OCI-LY7 (cell line): ENCODE measurements around the gene ARIH1. TPM values are rescaled to one million over a fixed set of nuclear protein-coding genes. Genes with fewer than 3 reads are reported as not detected.

Experiments
- BruUV-seq: library from RNA; stranded (reverse); fragments of 400-500 nt; replicated peaks from 2 replicates; lab custom pipeline; 2021; lab: Mats Ljungman, UMichigan
- CTCF ChIA-PET: fragments of 300-600 bp; sonication (Branson Sonifier 250); formaldehyde crosslinking; loops from one replicate; lab custom pipeline; 2022; ENCODE audit warnings: antibody characterized with exemption; ENCODE audit not compliant: unreplicated experiment; lab: Charles Lee
- POLR2A ChIA-PET: fragments of 300-600 bp; sonication (Branson Sonifier 250); formaldehyde crosslinking; loops from one replicate; lab custom pipeline; 2022; ENCODE audit warnings: antibody characterized with exemption; lab: Charles Lee
- DNase-seq: peaks from one replicate; pipeline ENCODE4 v3.0.0-alpha.2; 2015; ENCODE audit warnings: low spot score
- H2AFZ ChIP-seq: fragments of 200-600 bp; sonication (generic), shearing (Covaris generic); 2 replicates; pipeline ENCODE4 v1.6.1; 2014; ENCODE audit warnings: mild to moderate bottlenecking, antibody characterized with exemption, low read length, moderate library complexity
- H3K27ac ChIP-seq: fragments of 200-600 bp; sonication (generic); 2 replicates; pipeline ENCODE4 v1.5.1; 2014; ENCODE audit warnings: mixed run types, low read depth, mild to moderate bottlenecking, moderate library complexity, low read length, inconsistent platforms; ENCODE audit not compliant: poor library complexity, severe bottlenecking
- H3K36me3 ChIP-seq: fragments of 200-600 bp; sonication (generic); 2 replicates; pipeline ENCODE4 v1.6.1; 2014; ENCODE audit warnings: mild to moderate bottlenecking, antibody characterized with exemption, low read length, moderate library complexity, mixed read lengths; ENCODE audit not compliant: insufficient read depth
- H3K4me1 ChIP-seq: fragments of 200-600 bp; sonication (generic); 2 replicates; pipeline ENCODE4 v1.5.1; 2014; ENCODE audit warnings: mild to moderate bottlenecking, low read length; ENCODE audit not compliant: insufficient read depth, poor library complexity, severe bottlenecking
- H3K4me2 ChIP-seq: fragments of 200-600 bp; sonication (generic); 2 replicates; pipeline ENCODE4 v1.6.1; 2014; ENCODE audit warnings: mild to moderate bottlenecking, low read length
- H3K4me3 ChIP-seq: fragments of 200-600 bp; sonication (generic); 2 replicates; pipeline ENCODE4 v1.5.1; 2014; ENCODE audit warnings: mild to moderate bottlenecking, low read depth, low read length; ENCODE audit not compliant: poor library complexity, severe bottlenecking
- H3K79me2 ChIP-seq: fragments of 200-600 bp; sonication (generic); 2 replicates; pipeline ENCODE4 v1.6.1; 2016; ENCODE audit warnings: low read depth, mild to moderate bottlenecking, low read length, moderate library complexity, mixed read lengths; ENCODE audit not compliant: insufficient read depth
- H3K9me2 ChIP-seq: fragments of 200-600 bp; sonication (generic); 2 replicates; pipeline ENCODE4 v1.6.1; 2016; ENCODE audit warnings: mild to moderate bottlenecking, low read length, mixed read lengths; ENCODE audit not compliant: insufficient read depth
- H3K9me3 ChIP-seq: fragments of 200-600 bp; sonication (generic); 2 replicates; pipeline ENCODE4 v1.6.1; 2014; ENCODE audit warnings: mild to moderate bottlenecking, mixed run types, low read length, mixed read lengths
- H4K20me1 ChIP-seq: fragments of 200-600 bp; sonication (generic); 2 replicates; pipeline ENCODE4 v1.6.1; 2014; ENCODE audit warnings: mild to moderate bottlenecking, antibody characterized with exemption, low read length, moderate library complexity, mixed read lengths; ENCODE audit not compliant: insufficient read depth
- EZH2phosphoT487 ChIP-seq: fragments of 200-600 bp; sonication (generic); IDR thresholded peaks from 2 replicates; pipeline ENCODE4 v1.6.1; 2018; ENCODE audit warnings: low read depth, borderline replicate concordance, mild to moderate bottlenecking, mixed run types, antibody characterized with exemption, low read length, moderate library complexity, mixed read lengths
- intact Hi-C: fragments of 100-400 bp; cut with micrococcal nuclease; formaldehyde crosslinking; loops from one replicate; pipeline ENCODE4 v1.10.0; 2022; ENCODE audit not compliant: unreplicated experiment
- total RNA-seq, 2 experiments: library from RNA; depleted of rRNA in 1 of 2; stranded (reverse); fragments of >200 nt in 1 of 2; shearing (Covaris generic) in 1 of 2; gene quantifications; 2 replicates each; pipeline ENCODE4 v1.2.3, GENCODE V29; 2014 to 2022
- TF ChIP-seq, protein P1 (sequence below): fragments of 200-600 bp; sonication (generic); conservative IDR thresholded peaks from 2 replicates; pipeline ENCODE4 v1.5.1; 2014; ENCODE audit warnings: mild to moderate bottlenecking, antibody characterized with exemption, low read length, moderate library complexity, mixed read lengths

Gene ARIH1
- total RNA-seq, 2 experiments from 2014 or later: 33.0 to 142 TPM

DNA sequence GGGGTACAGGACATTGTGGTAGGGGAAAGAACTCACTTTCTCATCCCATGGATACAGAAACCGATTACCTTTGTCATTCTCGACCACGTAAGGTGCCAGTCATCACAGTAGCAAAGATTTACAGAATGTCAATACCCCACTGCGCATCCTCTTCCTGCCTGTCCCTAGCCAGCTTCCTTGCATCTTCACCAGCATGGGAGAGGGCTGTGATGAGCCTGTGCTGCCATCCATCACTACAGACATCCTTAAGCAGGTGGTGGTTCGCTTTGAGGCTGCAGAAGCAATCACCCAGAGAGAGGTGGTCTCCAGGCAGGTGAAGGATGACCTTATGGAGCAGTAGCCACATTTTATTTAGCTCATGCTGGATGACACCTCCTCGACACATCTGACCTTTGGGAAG, 23.3 kb upstream of the ARIH1 start:
- POLR2A ChIA-PET: interaction anchor here (0.5 kb wide), 1 partner anchor 617 kb away, joined by 4 read pairs; no protein-coding TSS in a partner anchor
- H3K36me3 ChIP-seq: no peaks in the 10 kb centered on the region

DNA sequence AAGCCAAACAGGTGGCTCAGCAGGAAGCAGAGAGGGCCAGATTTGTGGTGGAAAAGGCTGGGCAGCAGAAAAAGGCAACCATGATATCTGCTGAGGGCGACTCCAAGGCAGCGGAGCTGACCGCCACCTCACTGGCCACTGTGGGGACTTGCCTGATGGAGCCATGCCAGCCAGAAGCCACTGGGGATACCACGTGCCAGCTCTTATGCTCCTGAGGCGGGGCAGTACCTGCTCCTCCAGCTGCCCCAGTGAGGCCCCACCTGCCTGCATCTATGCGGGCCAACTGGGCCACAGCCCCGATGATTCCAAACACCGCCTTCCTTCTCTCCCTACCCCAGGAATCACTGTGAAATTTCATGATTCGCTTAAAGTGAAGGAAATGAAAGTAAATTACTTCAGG, 22.9 kb upstream of the ARIH1 start:
- no peaks in the 10 kb centered on the region for H4K20me1 ChIP-seq
- H3K36me3 ChIP-seq: no peaks in the 10 kb centered on the region
- H2AFZ ChIP-seq: no peak overlapping the region
- H3K9me3 ChIP-seq: no peaks in the 10 kb centered on the region
- no peak overlapping the region for H3K4me2 ChIP-seq
- TF ChIP-seq, protein P1, sequence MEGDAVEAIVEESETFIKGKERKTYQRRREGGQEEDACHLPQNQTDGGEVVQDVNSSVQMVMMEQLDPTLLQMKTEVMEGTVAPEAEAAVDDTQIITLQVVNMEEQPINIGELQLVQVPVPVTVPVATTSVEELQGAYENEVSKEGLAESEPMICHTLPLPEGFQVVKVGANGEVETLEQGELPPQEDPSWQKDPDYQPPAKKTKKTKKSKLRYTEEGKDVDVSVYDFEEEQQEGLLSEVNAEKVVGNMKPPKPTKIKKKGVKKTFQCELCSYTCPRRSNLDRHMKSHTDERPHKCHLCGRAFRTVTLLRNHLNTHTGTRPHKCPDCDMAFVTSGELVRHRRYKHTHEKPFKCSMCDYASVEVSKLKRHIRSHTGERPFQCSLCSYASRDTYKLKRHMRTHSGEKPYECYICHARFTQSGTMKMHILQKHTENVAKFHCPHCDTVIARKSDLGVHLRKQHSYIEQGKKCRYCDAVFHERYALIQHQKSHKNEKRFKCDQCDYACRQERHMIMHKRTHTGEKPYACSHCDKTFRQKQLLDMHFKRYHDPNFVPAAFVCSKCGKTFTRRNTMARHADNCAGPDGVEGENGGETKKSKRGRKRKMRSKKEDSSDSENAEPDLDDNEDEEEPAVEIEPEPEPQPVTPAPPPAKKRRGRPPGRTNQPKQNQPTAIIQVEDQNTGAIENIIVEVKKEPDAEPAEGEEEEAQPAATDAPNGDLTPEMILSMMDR: no peak
- TF ChIP-seq EZH2phosphoT487: no peak
- ChIA-PET CTCF (no interaction called here), POLR2A (interaction anchor here (0.6 to 0.7 kb wide), 2 partner anchors 17 to 1558 kb away, joined by 3 to 4 read pairs; no protein-coding TSS in a partner anchor)
- BruUV-seq: no TSS peak
- H3K27ac ChIP-seq: no peak overlapping the region
- H3K79me2 ChIP-seq: no peaks in the 10 kb centered on the region
- intact Hi-C loops: no loop called here
- no peak overlapping the region for H3K4me3 ChIP-seq
- no peaks in the 10 kb centered on the region for H3K9me2 ChIP-seq
- DNase-seq: no peak
- no peaks in the 10 kb centered on the region for H3K4me1 ChIP-seq

More for the DNA sequence above, 23.3 kb upstream of the ARIH1 start:
- intact Hi-C loops: no loop called here
- no peak overlapping the region for H3K4me2 ChIP-seq
- no peak overlapping the region for H2AFZ ChIP-seq
- H3K9me2 ChIP-seq: no peaks in the 10 kb centered on the region
- no peaks in the 10 kb centered on the region for H3K4me1 ChIP-seq
- H3K79me2 ChIP-seq: no peaks in the 10 kb centered on the region
- no peak for TF ChIP-seq EZH2phosphoT487
- TF ChIP-seq, protein P1: no peak
- no TSS peak for BruUV-seq
- CTCF ChIA-PET: no interaction called here
- H3K9me3 ChIP-seq: no peaks in the 10 kb centered on the region
- DNase-seq: no peak
- no peak overlapping the region for H3K4me3 ChIP-seq
- H4K20me1 ChIP-seq: no peaks in the 10 kb centered on the region
- no peak overlapping the region for H3K27ac ChIP-seq

DNA sequence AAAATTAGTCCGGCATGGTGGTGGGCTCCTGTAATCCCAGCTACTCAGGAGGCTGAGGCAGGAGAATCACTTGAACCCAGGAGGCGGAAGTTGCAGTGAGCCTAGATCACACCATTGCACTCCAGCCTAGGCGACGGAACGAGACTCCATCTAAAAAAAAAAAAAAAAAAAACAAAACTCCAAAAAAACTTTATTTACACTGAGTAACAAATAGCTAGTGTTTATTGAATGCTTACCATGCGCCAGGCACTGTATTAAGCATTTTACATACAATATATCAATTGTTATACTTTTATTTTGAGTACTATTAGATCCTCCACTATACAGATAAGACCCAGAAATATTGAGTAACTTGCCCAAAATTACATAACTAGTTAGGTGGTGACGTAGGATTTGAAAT, 17.4 kb upstream of the ARIH1 start:
- Histone ChIP-seq H3K4me3 (no peak overlapping the region), H2AFZ (no peak overlapping the region), H3K79me2 (no peaks in the 10 kb centered on the region), H3K4me2 (no peak overlapping the region), H3K4me1 (no peaks in the 10 kb centered on the region), H3K9me2 (no peaks in the 10 kb centered on the region), H3K9me3 (no peaks in the 10 kb centered on the region), H4K20me1 (no peaks in the 10 kb centered on the region), H3K36me3 (no peaks in the 10 kb centered on the region), H3K27ac (no peak overlapping the region)
- intact Hi-C loops: no loop called here
- BruUV-seq: no TSS peak
- TF ChIP-seq EZH2phosphoT487: no peak
- TF ChIP-seq, protein P1: no peak
- CTCF ChIA-PET: no interaction called here
- no peak for DNase-seq
- POLR2A ChIA-PET: interaction anchor here (0.6 to 1.1 kb wide), 2 partner anchors 16 to 74 kb away, joined by 3 to 4 read pairs; no protein-coding TSS in a partner anchor
